Heart right ventricle (tissue), 16 donors: ENCODE data around the gene GPR15LG. TPM values are rescaled to one million over a fixed set of nuclear protein-coding genes. Genes with fewer than 3 reads are reported as not detected.
A peak's percentile ranks its signal among the peaks of the same experiment; 100 is the strongest.
"Not testable (repeated sequence)": the region's sequence is repeated elsewhere in the genome, so short reads cannot be mapped to it uniquely, and the experiment has no call there.

Experiments used
- ATAC-seq, 8 donors: fragments of 200-7000 bp; cut with Tn5 transposase; one replicate each; pipeline ENCODE4 v1.9.1; 2020; ENCODE audit warnings: mild to moderate bottlenecking in 8 of 8, moderate library complexity in 8 of 8, moderate number of reproducible peaks in 1 of 8
- DNase-seq, 2 donors: peaks; one replicate each; pipeline ENCODE4 v3.0.0-alpha.2; 2020
- H3K27ac ChIP-seq, 10 donors: fragments of 200-600 bp; sonication (generic) in 2 of 10; one replicate each; pipeline versions ENCODE4 v1.5.0 to v1.8.0; 2020 to 2022; ENCODE audit warnings: mild to moderate bottlenecking in 3 of 10
- H3K27me3 ChIP-seq, 7 donors: fragments of 200-600 bp; one replicate each; pipeline ENCODE4 v1.8.0; 2021 to 2022; ENCODE audit warnings: mild to moderate bottlenecking in 2 of 7
- H3K36me3 ChIP-seq, 9 donors: fragments of 200-600 bp; sonication (generic) in 1 of 9; one replicate each; pipeline versions ENCODE4 v1.5.0 to v1.8.0; 2020 to 2022; ENCODE audit warnings: mild to moderate bottlenecking in 2 of 9
- H3K4me1 ChIP-seq, 9 donors: fragments of 200-600 bp; sonication (generic) in 1 of 9; one replicate each; pipeline versions ENCODE4 v1.5.0 to v1.8.0; 2020 to 2022; ENCODE audit warnings: mild to moderate bottlenecking in 4 of 9
- H3K4me3 ChIP-seq, 10 donors: fragments of 200-600 bp; sonication (generic) in 2 of 10; one replicate each; pipeline versions ENCODE4 v1.5.0 to v1.8.0; 2020 to 2022; ENCODE audit warnings: mild to moderate bottlenecking in 7 of 10, moderate library complexity in 2 of 10
- H3K9me3 ChIP-seq, 11 donors: fragments of 200-600 bp in 10 of 11; sonication (generic) in 2 of 11; one replicate each; pipeline versions ENCODE4 v1.5.0 to v1.8.0; 2013 to 2022; ENCODE audit warnings: mild to moderate bottlenecking in 2 of 11, control low read depth in 1 of 11, moderate library complexity in 1 of 11
- WGBS, 2 donors: extraction: QIAGEN DNeasy Blood & Tissue Kit; methylation state at CpG; one replicate each; pipeline ENCODE4 v1.1.7; 2013; ENCODE audit warnings: inconsistent platforms in 1 of 2; 5-methylcytosine and 5-hydroxymethylcytosine counted together
- intact Hi-C, 10 donors: fragments of 100-400 bp; cut with DNase I; formaldehyde crosslinking; loops; one replicate each; pipeline versions ENCODE4 v1.11.1 to v1.14.2; 2022
- polyA plus RNA-seq, 2 donors: library from polyadenylated mRNA; stranded (reverse); fragments of 200-250 nt; gene quantifications; one replicate each; pipeline ENCODE4 v1.2.3, GENCODE V29; 2013
- total RNA-seq, 10 donors: library from RNA; stranded (reverse); fragmentation: NEBNext Ultra II Directional in 3 of 10; extraction: Animal tissue kit (Norgen Biotek cat#: 25700) in 3 of 10; gene quantifications; one replicate each; pipeline versions ENCODE4 v1.2.1 to v1.2.4, GENCODE V29; 2021 to 2023
- TF ChIP-seq, protein P1 (sequence below), 9 donors: fragments of 200-600 bp; sonication (generic) in 2 of 9; IDR thresholded peaks; one replicate each; pipeline versions ENCODE4 v1.5.0 to v1.8.0; 2021 to 2022; ENCODE audit warnings: antibody characterized with exemption in 9 of 9, mild to moderate bottlenecking in 5 of 9, moderate library complexity in 1 of 9
- donor health status: Arrhythmogenic right ventricular cardiomyopathy.
- donor health status: ischemic (EF 13 %, LVEDD 7.1; RV severe dilation, severe dysfunction).
- donor health status: healthy with polysubstance abuse.
- donor health status: DM: no; HTN: yes; CAD: no.
- donor health status: DM: no; HTN: no; CAD: no.
- donor health status: ischemic (EF 25% LVEDD 6.9; RV normal size, moderate dysfunction).
- donor health status: ischemic (EF 25% LVEDD 5.7; RV mildly dilated, moderate dysfunction).
- donor health status: healthy.
- donor health status: DM: yes; HTN: yes; CAD: no.
- donor health status: Ischemic cardiomyopathy.
- donor health status: ischemic (EF 35%, LVEDD 5.7; RV mildly dilated, moderate dysfunction).
- donor health status: nonischemic (EF 11% LVEDD 7.7; RV severe dilation, severe dysfunction).
- donor health status: DM: yes; HTN: yes; CAD: no.
- donor health status: PGD.
- donor health status: ischemic (EF 29% LVEDD 5.4; RV normal size, mild dysfunction).
- donor health status: nonischemic (EF 23%, LVEDD 6.1; RV moderate dilation, normal function).

Gene GPR15LG
- total and polyA plus RNA-seq, 12 donors, result not detected

DNA sequence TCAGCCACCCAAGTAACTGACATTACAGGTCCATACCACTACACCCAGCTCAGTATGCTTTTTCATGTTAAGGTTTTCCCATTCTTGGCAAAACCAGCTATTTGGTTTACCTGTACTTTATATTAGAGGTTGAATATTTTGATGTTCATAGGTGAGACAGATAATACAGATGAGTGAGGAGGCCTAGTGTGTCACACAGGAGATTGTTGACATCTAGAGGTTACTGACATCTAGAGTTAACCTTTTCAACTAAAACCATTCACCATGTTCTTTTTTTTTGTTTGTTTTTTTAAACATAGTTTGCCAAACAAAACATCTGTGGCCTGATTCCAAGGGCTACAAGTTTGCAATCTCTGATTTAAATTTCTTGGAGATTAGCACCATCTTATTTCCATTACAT, 26.3 kb upstream of the GPR15LG start:
- no peaks in the 10 kb centered on the region for H3K27me3 ChIP-seq
- DNase-seq (no peak), ATAC-seq (no peak)
- peaks cover 0 to 100% (median 77%) of the 10 kb centered on the region in 9 donors for H3K36me3 ChIP-seq
- TF ChIP-seq, protein P1, sequence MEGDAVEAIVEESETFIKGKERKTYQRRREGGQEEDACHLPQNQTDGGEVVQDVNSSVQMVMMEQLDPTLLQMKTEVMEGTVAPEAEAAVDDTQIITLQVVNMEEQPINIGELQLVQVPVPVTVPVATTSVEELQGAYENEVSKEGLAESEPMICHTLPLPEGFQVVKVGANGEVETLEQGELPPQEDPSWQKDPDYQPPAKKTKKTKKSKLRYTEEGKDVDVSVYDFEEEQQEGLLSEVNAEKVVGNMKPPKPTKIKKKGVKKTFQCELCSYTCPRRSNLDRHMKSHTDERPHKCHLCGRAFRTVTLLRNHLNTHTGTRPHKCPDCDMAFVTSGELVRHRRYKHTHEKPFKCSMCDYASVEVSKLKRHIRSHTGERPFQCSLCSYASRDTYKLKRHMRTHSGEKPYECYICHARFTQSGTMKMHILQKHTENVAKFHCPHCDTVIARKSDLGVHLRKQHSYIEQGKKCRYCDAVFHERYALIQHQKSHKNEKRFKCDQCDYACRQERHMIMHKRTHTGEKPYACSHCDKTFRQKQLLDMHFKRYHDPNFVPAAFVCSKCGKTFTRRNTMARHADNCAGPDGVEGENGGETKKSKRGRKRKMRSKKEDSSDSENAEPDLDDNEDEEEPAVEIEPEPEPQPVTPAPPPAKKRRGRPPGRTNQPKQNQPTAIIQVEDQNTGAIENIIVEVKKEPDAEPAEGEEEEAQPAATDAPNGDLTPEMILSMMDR (IDR thresholded peaks at IDR 0.05), result no peak
- no peak overlapping the region for H3K4me3 ChIP-seq
- intact Hi-C loops, result loop anchor here in 4 of 10 donors (5.0 to 10.0 kb wide), 5 partner anchors 55 to 177 kb away; partner anchors contain the start of gene CCSER2 (in 1 of the 4)
- H3K4me1 ChIP-seq, result peaks cover 0 to 7% (median 0%) of the 10 kb centered on the region in 9 donors
- no peak overlapping the region for H3K27ac ChIP-seq
- H3K9me3 ChIP-seq, result no peaks in the 10 kb centered on the region

DNA sequence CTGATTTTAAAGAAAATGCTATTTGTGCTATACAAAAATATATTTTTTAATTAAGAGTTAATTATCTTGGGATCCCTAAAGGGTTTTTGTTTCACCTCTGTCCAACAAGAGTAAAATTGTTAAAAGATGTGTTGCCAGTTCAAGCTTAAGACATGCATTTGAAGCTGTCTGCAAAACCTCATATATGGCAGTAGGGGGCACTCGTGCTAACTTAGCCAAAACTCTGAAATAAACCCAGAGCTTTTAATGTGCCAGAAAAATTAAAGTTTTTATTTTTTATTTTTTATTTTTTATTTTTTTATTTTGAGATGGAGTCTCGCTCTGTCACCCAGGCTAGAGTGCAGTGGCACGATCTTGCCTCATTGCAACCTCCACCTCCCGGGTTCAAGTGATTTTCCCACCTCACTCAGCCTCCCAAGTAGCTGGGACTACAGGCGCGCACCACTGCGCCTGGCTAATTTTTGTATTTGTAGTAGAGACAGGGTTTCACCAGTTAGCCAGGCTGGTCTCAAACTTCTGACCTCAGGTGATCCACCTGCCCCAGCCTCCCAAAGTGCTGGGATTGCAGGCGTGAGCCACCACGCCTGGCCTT, 25.5 kb upstream of the GPR15LG start:
- not testable (repeated sequence) for ATAC-seq, H3K27me3 ChIP-seq, H3K27ac ChIP-seq, H3K4me1 ChIP-seq, DNase-seq, H3K9me3 ChIP-seq, H3K4me3 ChIP-seq
- WGBS, 2 donors, result 79 to 87% methylated on average over 9 of the region's 9 CpGs
- intact Hi-C loops, result loop anchor here in 4 of 10 donors (2.0 to 10.0 kb wide), 6 partner anchors 54 to 177 kb away; partner anchors contain the start of gene CCSER2 (in 1 of the 4)
- peaks cover 0 to 100% (median 73%) of the 10 kb centered on the region in 9 donors for H3K36me3 ChIP-seq
- TF ChIP-seq, protein P1 (IDR thresholded peaks at IDR 0.05), result peak; percentile 30 to 88 (median 69)

DNA sequence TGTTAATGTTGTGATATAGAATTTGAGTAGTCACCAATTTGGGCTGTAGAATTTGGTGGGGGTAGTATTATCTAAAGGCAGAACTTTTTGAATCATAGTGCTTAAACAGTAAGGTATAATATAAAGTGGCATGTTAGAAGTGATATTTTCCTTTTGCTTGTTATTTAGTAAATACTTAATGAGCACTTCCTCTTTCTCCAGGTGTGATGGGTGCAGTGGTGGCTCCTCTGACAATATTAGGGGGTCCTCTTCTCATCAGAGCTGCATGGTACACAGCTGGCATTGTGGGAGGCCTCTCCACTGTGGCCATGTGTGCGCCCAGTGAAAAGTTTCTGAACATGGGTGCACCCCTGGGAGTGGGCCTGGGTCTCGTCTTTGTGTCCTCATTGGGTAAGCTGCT, 23.7 kb upstream of the GPR15LG start:
- 93 to 97% methylated on average over 2 of the region's 2 CpGs for WGBS, 2 donors
- no peaks in the 10 kb centered on the region for H3K4me1 ChIP-seq
- DNase-seq (no peak), ATAC-seq (no peak)
- no peak overlapping the region for H3K27ac ChIP-seq
- H3K4me3 ChIP-seq, result no peak overlapping the region
- H3K27me3 ChIP-seq, result no peaks in the 10 kb centered on the region
- peaks cover 0 to 100% (median 71%) of the 10 kb centered on the region in 9 donors for H3K36me3 ChIP-seq
- no peaks in the 10 kb centered on the region for H3K9me3 ChIP-seq
- intact Hi-C loops, result loop anchor here in 4 of 10 donors (2.0 to 10.0 kb wide), 6 partner anchors 52 to 175 kb away; partner anchors contain the start of gene CCSER2 (in 1 of the 4)
- TF ChIP-seq, protein P1 (IDR thresholded peaks at IDR 0.05), result no peak

DNA sequence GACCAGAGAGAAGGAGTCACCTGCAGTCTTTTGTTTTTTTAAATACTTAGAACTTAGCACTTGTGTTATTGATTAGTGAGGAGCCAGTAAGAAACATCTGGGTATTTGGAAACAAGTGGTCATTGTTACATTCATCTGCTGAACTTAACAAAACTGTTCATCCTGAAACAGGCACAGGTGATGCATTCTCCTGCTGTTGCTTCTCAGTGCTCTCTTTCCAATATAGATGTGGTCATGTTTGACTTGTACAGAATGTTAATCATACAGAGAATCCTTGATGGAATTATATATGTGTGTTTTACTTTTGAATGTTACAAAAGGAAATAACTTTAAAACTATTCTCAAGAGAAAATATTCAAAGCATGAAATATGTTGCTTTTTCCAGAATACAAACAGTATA, 20.8 kb upstream of the GPR15LG start:
- H3K9me3 ChIP-seq, result no peaks in the 10 kb centered on the region
- H3K4me1 ChIP-seq, result no peaks in the 10 kb centered on the region
- intact Hi-C loops, result no loop called here
- no peak overlapping the region for H3K4me3 ChIP-seq
- H3K27ac ChIP-seq, result no peak overlapping the region
- H3K27me3 ChIP-seq, result no peaks in the 10 kb centered on the region
- peaks cover 0 to 82% (median 50%) of the 10 kb centered on the region in 9 donors for H3K36me3 ChIP-seq
- TF ChIP-seq, protein P1 (IDR thresholded peaks at IDR 0.05), result no peak
- DNase-seq (no peak), ATAC-seq (no peak)
